ENCODE measurements around the gene NLK. TPM values are rescaled to one million over a fixed set of nuclear protein-coding genes. Genes with fewer than 3 reads are reported as not detected.

Gene NLK
- total RNA-seq, 1 donor from 2014 or later = 13.3 TPM

GRCh38 chr17:28160610-28161009 lies 118.1 kb downstream of the NLK start:
- intact Hi-C loops (cut with DNase I) = no loop called here
- no peak for DNase-seq (ENCODE audit: extremely low spot score in 2 of 2)

GRCh38 chr17:28161311-28161710 lies 118.8 kb downstream of the NLK start:
- intact Hi-C loops (cut with DNase I) = no loop called here

More at GRCh38 chr17:28160610-28161009, 118.1 kb downstream of the NLK start:
- TF ChIP-seq CTCF (IDR thresholded peaks at IDR 0.05) (no peak), POLR2A (IDR thresholded peaks at IDR 0.05) (no peak), POLR2AphosphoS5 (IDR thresholded peaks at IDR 0.05; ENCODE audit: insufficient read depth in 1 of 2, low read depth in 1 of 2) (no peak)
- Histone ChIP-seq H3K36me3 (no peaks in the 10 kb centered on the region), H3K4me1 (no peaks in the 10 kb centered on the region), H3K27me3 (no peaks in the 10 kb centered on the region), H3K4me3 (no peak overlapping the region), H3K27ac (no peak overlapping the region), H3K9me3 (no peaks in the 10 kb centered on the region)

GRCh38 chr17:28166478-28166877 lies 124.0 kb downstream of the NLK start:
- Histone ChIP-seq H3K4me3 (no peak overlapping the region), H3K4me1 (no peaks in the 10 kb centered on the region), H3K27ac (no peak overlapping the region), H3K27me3 (no peaks in the 10 kb centered on the region), H3K9me3 (no peaks in the 10 kb centered on the region), H3K36me3 (peaks cover 0 to 13% of the 10 kb centered on the region in 2 donors)
- intact Hi-C loops (cut with DNase I) = no loop called here
- TF ChIP-seq CTCF (IDR thresholded peaks at IDR 0.05) (no peak), POLR2AphosphoS5 (IDR thresholded peaks at IDR 0.05; ENCODE audit: insufficient read depth in 1 of 2, low read depth in 1 of 2) (no peak), POLR2A (IDR thresholded peaks at IDR 0.05) (no peak)
- no peak for DNase-seq (ENCODE audit: extremely low spot score in 2 of 2)

More at GRCh38 chr17:28161311-28161710, 118.8 kb downstream of the NLK start:
- no peaks in the 10 kb centered on the region for H3K36me3 ChIP-seq
- DNase-seq (ENCODE audit: extremely low spot score in 2 of 2) = no peak
- H3K4me1 ChIP-seq = no peaks in the 10 kb centered on the region
- no peak overlapping the region for H3K4me3 ChIP-seq
- no peaks in the 10 kb centered on the region for H3K27me3 ChIP-seq
- TF ChIP-seq CTCF (IDR thresholded peaks at IDR 0.05) (no peak), POLR2AphosphoS5 (IDR thresholded peaks at IDR 0.05; ENCODE audit: insufficient read depth in 1 of 2, low read depth in 1 of 2) (no peak), POLR2A (IDR thresholded peaks at IDR 0.05) (no peak)
- H3K27ac ChIP-seq = no peak overlapping the region
- no peaks in the 10 kb centered on the region for H3K9me3 ChIP-seq

GRCh38 chr17:28169621-28170349 lies 127.3 kb downstream of the NLK start:
- DNase-seq (ENCODE audit: extremely low spot score in 2 of 2) = no peak
- Histone ChIP-seq H3K4me1 (no peaks in the 10 kb centered on the region), H3K27ac (no peak overlapping the region), H3K27me3 (no peaks in the 10 kb centered on the region), H3K36me3 (peaks cover 0 to 23% of the 10 kb centered on the region in 2 donors), H3K9me3 (no peaks in the 10 kb centered on the region), H3K4me3 (no peak overlapping the region)
- intact Hi-C loops (cut with DNase I) = no loop called here
- no peak for TF ChIP-seq CTCF (IDR thresholded peaks at IDR 0.05)
- TF ChIP-seq POLR2A (IDR thresholded peaks at IDR 0.05) = no peak
- TF ChIP-seq POLR2AphosphoS5 (IDR thresholded peaks at IDR 0.05; ENCODE audit: insufficient read depth in 1 of 2, low read depth in 1 of 2) = no peak

- Histone ChIP-seq H3K27me3 (no peaks in the 10 kb centered on the region), H3K4me3 (no peak overlapping the region), H3K36me3 (peaks cover 0 to 23% of the 10 kb centered on the region in 2 donors), H3K4me1 (no peaks in the 10 kb centered on the region), H3K27ac (no peak overlapping the region), H3K9me3 (no peaks in the 10 kb centered on the region)
- no peak for DNase-seq (ENCODE audit: extremely low spot score in 2 of 2)
- no peak for TF ChIP-seq CTCF (IDR thresholded peaks at IDR 0.05)
- no peak for TF ChIP-seq POLR2A (IDR thresholded peaks at IDR 0.05)
- TF ChIP-seq POLR2AphosphoS5 (IDR thresholded peaks at IDR 0.05; ENCODE audit: insufficient read depth in 1 of 2, low read depth in 1 of 2) = no peak
- intact Hi-C loops (cut with DNase I) = no loop called here
Observed at GRCh38 chr17:28170771-28171170, 128.3 kb downstream of the NLK start.
